Osteocyte (in vitro differentiated cells): ENCODE measurements around the gene TMEM126A. TPM values are rescaled to one million over a fixed set of nuclear protein-coding genes. Genes with fewer than 3 reads are reported as not detected.

Experiments
- DNase-seq: peaks from one replicate; pipeline ENCODE4 v3.0.0; 2021; ENCODE audit warnings: mixed read lengths; ENCODE audit not compliant: unreplicated experiment; ENCODE audit errors: extremely low spot score
- H3K27ac Mint-ChIP-seq: one replicate; pipeline ENCODE4 v1.8.0; 2021; ENCODE audit warnings: mild to moderate bottlenecking, mixed read lengths; ENCODE audit not compliant: unreplicated experiment
- H3K27me3 Mint-ChIP-seq: one replicate; pipeline ENCODE4 v1.8.0; 2021; ENCODE audit warnings: mixed read lengths; ENCODE audit not compliant: unreplicated experiment
- H3K36me3 Mint-ChIP-seq: one replicate; pipeline ENCODE4 v1.8.0; 2021; ENCODE audit warnings: mixed read lengths; ENCODE audit not compliant: unreplicated experiment
- H3K4me1 Mint-ChIP-seq: one replicate; pipeline ENCODE4 v1.8.0; 2021; ENCODE audit warnings: mixed read lengths; ENCODE audit not compliant: unreplicated experiment
- H3K4me3 Mint-ChIP-seq: one replicate; pipeline ENCODE4 v1.8.0; 2021; ENCODE audit warnings: mild to moderate bottlenecking, moderate library complexity, mixed read lengths; ENCODE audit not compliant: unreplicated experiment
- H3K9me3 Mint-ChIP-seq: one replicate; pipeline ENCODE4 v1.8.0; 2021; ENCODE audit warnings: mixed read lengths; ENCODE audit not compliant: unreplicated experiment
- CTCF ChIP-seq: fragments of 200-600 bp; sonication (generic); IDR thresholded peaks from 2 replicates; pipeline ENCODE4 v1.5.0; 2021; ENCODE audit warnings: antibody characterized with exemption, mild to moderate bottlenecking, moderate library complexity
- total RNA-seq: library from RNA; stranded (reverse); gene quantifications from 2 replicates; pipeline ENCODE4 v1.2.1, GENCODE V29; 2021

The TMEM126A gene
- total RNA-seq, 1 donor from 2014 or later = 28.9 TPM

GRCh38 chr11:85619499-85619898 lies 28.3 kb upstream of the TMEM126A start:
- Mint-ChIP-seq H3K36me3 (peaks cover 4% of the 10 kb centered on the region), H3K27me3 (peaks cover 16% of the 10 kb centered on the region), H3K9me3 (no peaks in the 10 kb centered on the region), H3K27ac (no peak overlapping the region), H3K4me1 (no peaks in the 10 kb centered on the region), H3K4me3 (no peak overlapping the region)
- TF ChIP-seq CTCF = no peak
- no peak for DNase-seq

- no peak for TF ChIP-seq CTCF
- no peak for DNase-seq
- H3K4me3 Mint-ChIP-seq = no peak overlapping the region
- peaks cover 20% of the 10 kb centered on the region for H3K27me3 Mint-ChIP-seq
- no peak overlapping the region for H3K27ac Mint-ChIP-seq
- H3K36me3 Mint-ChIP-seq = peaks cover 4% of the 10 kb centered on the region
- H3K4me1 Mint-ChIP-seq = no peaks in the 10 kb centered on the region
- H3K9me3 Mint-ChIP-seq = no peaks in the 10 kb centered on the region
Measured at GRCh38 chr11:85620256-85620655, 27.5 kb upstream of the TMEM126A start.

- H3K4me1 Mint-ChIP-seq = peaks cover 22% of the 10 kb centered on the region
- DNase-seq = no peak
- no peaks in the 10 kb centered on the region for H3K9me3 Mint-ChIP-seq
- H3K4me3 Mint-ChIP-seq = peak overlapping the region; percentile 98
- no peaks in the 10 kb centered on the region for H3K36me3 Mint-ChIP-seq
- H3K27me3 Mint-ChIP-seq = peaks cover 11% of the 10 kb centered on the region
- peak overlapping the region; percentile 97 for H3K27ac Mint-ChIP-seq
- TF ChIP-seq CTCF = no peak
Measured at GRCh38 chr11:85626496-85626895, 21.3 kb upstream of the TMEM126A start.

DNA sequence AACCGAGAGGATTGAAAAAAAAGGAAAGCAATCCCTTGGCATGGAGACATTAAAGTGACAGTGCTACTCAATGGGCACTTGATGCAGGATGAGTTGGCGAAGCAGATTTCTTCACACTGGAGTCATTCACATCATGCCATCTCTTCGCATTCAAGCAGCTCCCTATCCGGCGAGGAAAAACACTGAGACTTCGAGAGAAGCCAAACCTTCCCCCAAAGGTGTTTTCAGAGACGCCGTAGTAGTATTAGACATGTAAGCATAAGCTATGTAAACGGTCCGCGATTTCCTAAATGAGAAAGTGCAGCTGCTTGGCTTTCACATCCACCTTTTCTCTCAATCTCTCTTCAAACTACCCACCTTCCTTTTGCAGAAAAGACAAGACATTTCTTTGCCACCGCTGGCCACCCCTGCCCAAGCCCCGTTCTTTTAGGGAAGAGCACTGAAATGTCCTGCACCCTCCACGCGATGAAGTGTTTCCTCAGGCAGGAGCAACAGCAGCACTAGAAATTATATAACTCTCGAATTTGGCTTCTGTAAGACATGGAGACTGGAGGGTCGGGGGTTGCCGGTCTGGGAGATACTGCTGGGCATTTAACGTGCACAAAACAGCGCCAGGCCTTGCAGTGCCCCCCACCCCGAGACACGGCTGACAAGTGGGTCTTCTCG lies 20.3 kb upstream of the TMEM126A start, which contains the start of gene DLG2:
Gene DLG2 (minus strand): TSS at position 13 of the 666 bp plus-strand sequence.
- Mint-ChIP-seq H3K27ac (peak within 1 kb of the TSS; percentile 97), H3K36me3 (peaks cover 3% of the 10 kb centered on the region), H3K9me3 (no peaks in the 10 kb centered on the region), H3K4me3 (peak within 1 kb of the TSS; percentile 98), H3K27me3 (peaks cover 11% of the 10 kb centered on the region), H3K4me1 (peaks cover 22% of the 10 kb centered on the region)
- DNase-seq = no peak
- TF ChIP-seq CTCF = no peak

- peaks cover 3% of the 10 kb centered on the region for H3K36me3 Mint-ChIP-seq
- H3K27ac Mint-ChIP-seq = peak within 1 kb of the TSS; percentile 97
- H3K4me3 Mint-ChIP-seq = peak within 1 kb of the TSS; percentile 98
- no peaks in the 10 kb centered on the region for H3K9me3 Mint-ChIP-seq
- H3K27me3 Mint-ChIP-seq = peaks cover 11% of the 10 kb centered on the region
- peaks cover 22% of the 10 kb centered on the region for H3K4me1 Mint-ChIP-seq
- TF ChIP-seq CTCF = no peak
- DNase-seq = peak; percentile 98
Measured at GRCh38 chr11:85627998-85628770, 19.6 kb upstream of the TMEM126A start, which contains the start of gene TMEM126B. TMEM126B (plus strand) TSS chr11:85628593; CDS start chr11:85628608, 15 bp downstream.
